Measurements from ENCODE around the gene IGSF21. TPM values are rescaled to one million over a fixed set of nuclear protein-coding genes. Genes with fewer than 3 reads are reported as not detected.
"Not testable (repeated sequence)": the region's sequence is repeated elsewhere in the genome, so short reads cannot be mapped to it uniquely, and the experiment has no call there.

IGSF21 gene
- total RNA-seq, 4 donors from 2014 or later, result 0.11 to 2.6 (median 0.69) TPM

- H3K4me3 ChIP-seq (replicated peaks in 1 of 3), result no peak overlapping the region
- WGBS, 2 donors, result 77 to 84% methylated on average over 3 of the region's 3 CpGs
- H3K27me3 ChIP-seq, result no peaks in the 10 kb centered on the region
- DNase-seq, result no peak
- intact Hi-C loops (cut with DNase I), result no loop called here
- no peaks in the 10 kb centered on the region for H3K9me3 ChIP-seq
- H3K4me1 ChIP-seq, result no peaks in the 10 kb centered on the region
- no peaks in the 10 kb centered on the region for H3K36me3 ChIP-seq
- H3K27ac ChIP-seq, result no peak overlapping the region
- TF ChIP-seq POLR2A (IDR thresholded peaks at IDR 0.05), result no peak
- TF ChIP-seq, protein P1, sequence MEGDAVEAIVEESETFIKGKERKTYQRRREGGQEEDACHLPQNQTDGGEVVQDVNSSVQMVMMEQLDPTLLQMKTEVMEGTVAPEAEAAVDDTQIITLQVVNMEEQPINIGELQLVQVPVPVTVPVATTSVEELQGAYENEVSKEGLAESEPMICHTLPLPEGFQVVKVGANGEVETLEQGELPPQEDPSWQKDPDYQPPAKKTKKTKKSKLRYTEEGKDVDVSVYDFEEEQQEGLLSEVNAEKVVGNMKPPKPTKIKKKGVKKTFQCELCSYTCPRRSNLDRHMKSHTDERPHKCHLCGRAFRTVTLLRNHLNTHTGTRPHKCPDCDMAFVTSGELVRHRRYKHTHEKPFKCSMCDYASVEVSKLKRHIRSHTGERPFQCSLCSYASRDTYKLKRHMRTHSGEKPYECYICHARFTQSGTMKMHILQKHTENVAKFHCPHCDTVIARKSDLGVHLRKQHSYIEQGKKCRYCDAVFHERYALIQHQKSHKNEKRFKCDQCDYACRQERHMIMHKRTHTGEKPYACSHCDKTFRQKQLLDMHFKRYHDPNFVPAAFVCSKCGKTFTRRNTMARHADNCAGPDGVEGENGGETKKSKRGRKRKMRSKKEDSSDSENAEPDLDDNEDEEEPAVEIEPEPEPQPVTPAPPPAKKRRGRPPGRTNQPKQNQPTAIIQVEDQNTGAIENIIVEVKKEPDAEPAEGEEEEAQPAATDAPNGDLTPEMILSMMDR (IDR thresholded peaks at IDR 0.05), result no peak
Observed at GRCh38 chr1:18363436-18363835, 255.8 kb downstream of the IGSF21 start.

- H3K4me1 ChIP-seq, result no peaks in the 10 kb centered on the region
- no peak overlapping the region for H3K4me3 ChIP-seq (replicated peaks in 1 of 3)
- 84 to 88% methylated on average over 27 to 31 of the region's 31 CpGs for WGBS, 2 donors
- TF ChIP-seq, protein P1 (IDR thresholded peaks at IDR 0.05), result no peak
- no peak for TF ChIP-seq POLR2A (IDR thresholded peaks at IDR 0.05)
- no peak for DNase-seq
- no peaks in the 10 kb centered on the region for H3K27me3 ChIP-seq
- no peaks in the 10 kb centered on the region for H3K9me3 ChIP-seq
- H3K27ac ChIP-seq, result no peak overlapping the region
- intact Hi-C loops (cut with DNase I), result no loop called here
- no peaks in the 10 kb centered on the region for H3K36me3 ChIP-seq
Observed at GRCh38 chr1:18365099-18365705, 257.6 kb downstream of the IGSF21 start.

- H3K36me3 ChIP-seq; H3K4me3 ChIP-seq (replicated peaks in 1 of 3); H3K4me1 ChIP-seq; intact Hi-C loops (cut with DNase I); H3K27me3 ChIP-seq; H3K9me3 ChIP-seq; H3K27ac ChIP-seq; DNase-seq: not testable (repeated sequence)
Observed at GRCh38 chr1:18372505-18372904, 264.9 kb downstream of the IGSF21 start.

- H3K9me3 ChIP-seq, result no peaks in the 10 kb centered on the region
- H3K27me3 ChIP-seq, result no peaks in the 10 kb centered on the region
- intact Hi-C loops (cut with DNase I), result no loop called here
- no peak overlapping the region for H3K4me3 ChIP-seq (replicated peaks in 1 of 3)
- H3K4me1 ChIP-seq, result no peaks in the 10 kb centered on the region
- H3K36me3 ChIP-seq, result no peaks in the 10 kb centered on the region
- WGBS, 2 donors, result 37 to 39% methylated on average over 4 to 6 of the region's 6 CpGs
- DNase-seq, result no peak
- no peak overlapping the region for H3K27ac ChIP-seq
- no peak for TF ChIP-seq POLR2A (IDR thresholded peaks at IDR 0.05)
- TF ChIP-seq, protein P1 (IDR thresholded peaks at IDR 0.05), result no peak
Observed at GRCh38 chr1:18373151-18373550, 265.6 kb downstream of the IGSF21 start.

GRCh38 chr1:18373882-18374493 is 266.4 kb downstream of the IGSF21 start:
- Histone ChIP-seq H3K9me3 (no peaks in the 10 kb centered on the region), H3K36me3 (no peaks in the 10 kb centered on the region), H3K4me3 (replicated peaks in 1 of 3) (no peak overlapping the region), H3K27ac (no peak overlapping the region), H3K27me3 (no peaks in the 10 kb centered on the region), H3K4me1 (no peaks in the 10 kb centered on the region)
- intact Hi-C loops (cut with DNase I), result no loop called here
- DNase-seq, result no peak
- 41 to 50% methylated on average over 13 to 14 of the region's 14 CpGs for WGBS, 2 donors
- no peak for TF ChIP-seq POLR2A (IDR thresholded peaks at IDR 0.05)
- TF ChIP-seq, protein P1 (IDR thresholded peaks at IDR 0.05), result peak in 2 of 6 experiments; percentile 14 to 29

All from thyroid gland (tissue), 4 donors.